PC-3 (cell line): ENCODE data around the gene ZFP3.

ENCODE experiments used
- EZH2 ChIP-seq: fragments of 300-600 bp; sonication (generic); IDR thresholded peaks from one replicate; pipeline ENCODE4 v1.6.1; 2017; ENCODE audit warnings: antibody characterized with exemption, mild to moderate bottlenecking, low read length; ENCODE audit not compliant: unreplicated experiment
- EZH2phosphoT487 ChIP-seq: fragments of 300-600 bp; sonication (generic); IDR thresholded peaks from 2 replicates; pipeline ENCODE4 v1.6.1; 2018; ENCODE audit warnings: mild to moderate bottlenecking, antibody characterized with exemption, low read length, borderline replicate concordance
- TF ChIP-seq, protein P1 (sequence below): fragments of 300-600 bp; sonication (generic); conservative IDR thresholded peaks from 2 replicates; pipeline ENCODE4 v1.5.1; 2017; ENCODE audit warnings: antibody characterized with exemption, low read depth, mild to moderate bottlenecking, low read length

DNA sequence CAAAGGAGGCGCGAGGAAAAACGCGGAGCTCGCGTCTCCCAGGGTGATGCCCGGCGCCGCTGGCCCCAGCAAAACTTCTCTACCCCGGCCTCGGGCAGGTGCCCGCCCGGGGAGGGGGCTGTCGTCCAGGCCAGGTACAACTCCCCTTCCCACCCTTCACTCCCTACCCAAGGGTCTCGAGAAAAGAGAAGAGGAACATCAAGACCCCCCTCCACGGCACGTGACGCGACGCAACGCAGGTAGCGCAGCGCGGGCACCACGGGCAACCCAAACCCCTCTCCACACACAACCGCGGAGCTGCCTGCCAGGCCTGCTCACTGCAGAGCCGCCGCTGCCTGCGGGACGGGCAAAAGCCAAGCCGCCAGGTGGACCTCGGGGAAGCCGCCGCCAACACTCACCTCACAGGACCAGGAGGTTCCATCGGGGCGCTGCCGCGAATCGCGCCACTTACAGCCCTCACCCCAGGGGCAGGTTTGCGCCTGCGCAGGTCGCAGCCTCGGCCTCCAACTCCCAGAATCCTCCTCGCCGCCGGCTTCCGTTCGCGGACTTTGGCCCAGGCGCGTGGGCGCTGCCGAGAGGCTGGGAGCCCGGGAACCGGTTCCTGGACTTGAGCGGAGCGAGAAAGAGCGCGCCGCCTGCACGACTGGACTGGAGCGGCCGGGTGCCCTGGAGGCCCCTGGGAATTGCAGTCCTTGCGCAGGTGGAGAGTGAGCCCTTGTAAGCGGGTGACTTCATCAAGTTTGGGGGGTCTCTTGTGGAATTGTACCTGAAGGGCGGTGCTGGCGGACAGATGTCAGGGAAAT lies 33.3 kb downstream of the ZFP3 start, which contains the start of gene ZNF232:
- TF ChIP-seq EZH2 (no peak), EZH2phosphoT487 (no peak)
- TF ChIP-seq, protein P1, sequence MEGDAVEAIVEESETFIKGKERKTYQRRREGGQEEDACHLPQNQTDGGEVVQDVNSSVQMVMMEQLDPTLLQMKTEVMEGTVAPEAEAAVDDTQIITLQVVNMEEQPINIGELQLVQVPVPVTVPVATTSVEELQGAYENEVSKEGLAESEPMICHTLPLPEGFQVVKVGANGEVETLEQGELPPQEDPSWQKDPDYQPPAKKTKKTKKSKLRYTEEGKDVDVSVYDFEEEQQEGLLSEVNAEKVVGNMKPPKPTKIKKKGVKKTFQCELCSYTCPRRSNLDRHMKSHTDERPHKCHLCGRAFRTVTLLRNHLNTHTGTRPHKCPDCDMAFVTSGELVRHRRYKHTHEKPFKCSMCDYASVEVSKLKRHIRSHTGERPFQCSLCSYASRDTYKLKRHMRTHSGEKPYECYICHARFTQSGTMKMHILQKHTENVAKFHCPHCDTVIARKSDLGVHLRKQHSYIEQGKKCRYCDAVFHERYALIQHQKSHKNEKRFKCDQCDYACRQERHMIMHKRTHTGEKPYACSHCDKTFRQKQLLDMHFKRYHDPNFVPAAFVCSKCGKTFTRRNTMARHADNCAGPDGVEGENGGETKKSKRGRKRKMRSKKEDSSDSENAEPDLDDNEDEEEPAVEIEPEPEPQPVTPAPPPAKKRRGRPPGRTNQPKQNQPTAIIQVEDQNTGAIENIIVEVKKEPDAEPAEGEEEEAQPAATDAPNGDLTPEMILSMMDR: no peak
